C4-2B (cell line): ENCODE measurements around the gene CASP12.

Source experiments
- ZFX ChIP-seq: fragments of 450-650 bp; IDR thresholded peaks from 2 replicates; pipeline ENCODE4 v1.6.1; 2017
- TF ChIP-seq, protein P1 (sequence below): fragments of 450-650 bp; conservative IDR thresholded peaks from 2 replicates; pipeline ENCODE4 v1.5.1; 2017; ENCODE audit warnings: mild to moderate bottlenecking

DNA sequence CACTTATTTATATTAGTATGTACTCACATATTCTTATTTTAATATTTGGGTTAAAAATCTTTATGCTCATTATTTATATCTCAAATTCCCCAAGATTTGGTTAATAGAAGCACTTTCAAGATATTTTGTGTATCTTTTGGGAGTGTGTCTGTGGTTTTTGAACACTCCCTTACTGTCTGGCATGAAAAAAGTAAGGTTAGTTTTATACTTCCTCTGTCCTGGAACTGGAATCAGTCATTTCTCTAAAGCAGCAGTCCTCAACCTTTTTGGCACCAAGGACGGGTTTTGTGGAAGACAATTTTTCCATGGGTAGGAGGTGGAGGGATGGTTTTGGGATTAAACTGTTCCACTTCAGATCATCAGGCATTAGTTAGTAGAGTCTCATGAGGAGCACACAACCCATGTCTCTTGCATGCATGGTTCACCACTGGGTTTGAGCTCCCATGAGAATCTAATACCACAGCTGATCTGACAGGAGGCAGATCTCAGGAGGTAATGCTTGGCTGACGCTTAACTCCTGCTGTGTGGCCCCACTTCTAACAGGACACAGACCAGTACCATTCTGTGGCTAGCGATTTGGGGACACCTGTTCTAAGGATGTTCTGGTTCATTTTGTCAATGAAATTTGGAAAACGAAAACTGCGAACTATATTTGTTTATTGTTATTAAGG, 60.2 kb downstream of the CASP12 start:
- TF ChIP-seq, protein P1, sequence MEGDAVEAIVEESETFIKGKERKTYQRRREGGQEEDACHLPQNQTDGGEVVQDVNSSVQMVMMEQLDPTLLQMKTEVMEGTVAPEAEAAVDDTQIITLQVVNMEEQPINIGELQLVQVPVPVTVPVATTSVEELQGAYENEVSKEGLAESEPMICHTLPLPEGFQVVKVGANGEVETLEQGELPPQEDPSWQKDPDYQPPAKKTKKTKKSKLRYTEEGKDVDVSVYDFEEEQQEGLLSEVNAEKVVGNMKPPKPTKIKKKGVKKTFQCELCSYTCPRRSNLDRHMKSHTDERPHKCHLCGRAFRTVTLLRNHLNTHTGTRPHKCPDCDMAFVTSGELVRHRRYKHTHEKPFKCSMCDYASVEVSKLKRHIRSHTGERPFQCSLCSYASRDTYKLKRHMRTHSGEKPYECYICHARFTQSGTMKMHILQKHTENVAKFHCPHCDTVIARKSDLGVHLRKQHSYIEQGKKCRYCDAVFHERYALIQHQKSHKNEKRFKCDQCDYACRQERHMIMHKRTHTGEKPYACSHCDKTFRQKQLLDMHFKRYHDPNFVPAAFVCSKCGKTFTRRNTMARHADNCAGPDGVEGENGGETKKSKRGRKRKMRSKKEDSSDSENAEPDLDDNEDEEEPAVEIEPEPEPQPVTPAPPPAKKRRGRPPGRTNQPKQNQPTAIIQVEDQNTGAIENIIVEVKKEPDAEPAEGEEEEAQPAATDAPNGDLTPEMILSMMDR: no peak
- TF ChIP-seq ZFX: no peak
